Retinal pigment epithelial cell (primary cell): ENCODE results near the gene PTPRR.

Experiments
- DNase-seq: peaks from one replicate; pipeline ENCODE4 v3.0.0-alpha.2; 2010; ENCODE audit warnings: low read depth
- H3K4me3 ChIP-seq: 2 replicates; pipeline ENCODE4 v1.5.1; 2011; ENCODE audit warnings: mild to moderate bottlenecking, low read length, control low read depth, moderate library complexity
- CTCF ChIP-seq: conservative IDR thresholded peaks from 2 replicates; pipeline ENCODE4 v1.5.1; 2011; ENCODE audit warnings: low read depth, low read length, control low read depth, inconsistent platforms

PTPRR gene

GRCh38 chr12:70615174-70615866 is 305.2 kb downstream of the PTPRR start:
- DNase-seq = no peak
- TF ChIP-seq CTCF = no peak
- H3K4me3 ChIP-seq = no peak overlapping the region

- no peak for DNase-seq
- no peak for TF ChIP-seq CTCF
- H3K4me3 ChIP-seq = peak overlapping the region; percentile 60
Observed at GRCh38 chr12:70609739-70610491, 310.6 kb downstream of the PTPRR start.

- no peak for DNase-seq
- H3K4me3 ChIP-seq = peak overlapping the region; percentile 60
- TF ChIP-seq CTCF = no peak
Observed at GRCh38 chr12:70609203-70609602, 311.3 kb downstream of the PTPRR start.

DNA sequence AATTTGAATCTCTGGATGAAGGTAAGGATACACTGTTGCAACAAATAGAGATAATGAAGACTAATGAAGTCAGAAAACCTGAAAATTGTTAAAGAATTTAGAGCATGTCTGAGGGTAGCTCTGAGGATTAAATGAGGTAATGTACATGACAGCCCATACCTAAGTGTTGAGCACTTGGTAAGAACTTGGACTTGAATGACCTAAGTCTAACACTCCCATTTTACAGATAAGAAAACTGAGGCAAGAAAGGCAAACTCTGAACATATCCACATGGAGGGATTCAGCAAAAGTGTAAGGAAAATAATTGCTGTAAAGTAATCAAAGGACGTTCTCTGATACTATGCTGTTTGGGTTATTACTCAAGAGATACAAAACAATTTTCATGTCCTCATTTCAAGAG is 312.4 kb downstream of the PTPRR start:
- DNase-seq = no peak
- peak overlapping the region; percentile 2 for H3K4me3 ChIP-seq
- TF ChIP-seq CTCF = no peak

DNA sequence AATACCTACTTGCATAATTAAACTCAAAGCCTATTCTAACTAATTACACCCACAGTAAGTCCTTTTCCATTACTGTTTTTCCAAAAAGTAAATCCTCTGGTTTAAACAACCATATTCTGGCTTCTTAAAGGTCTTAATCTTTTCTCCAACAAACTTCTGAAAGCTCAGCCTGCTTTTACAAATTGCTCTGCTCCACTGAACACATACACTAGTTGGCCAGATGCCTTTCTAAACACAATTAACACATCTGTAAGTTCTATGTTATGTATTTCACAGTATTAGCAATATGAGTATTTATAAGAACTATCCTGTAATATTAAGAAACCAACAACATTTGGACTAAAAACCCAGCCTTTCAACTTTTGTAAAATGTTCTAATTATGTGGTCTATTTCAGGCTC is 313.4 kb downstream of the PTPRR start:
- TF ChIP-seq CTCF = no peak
- peak; percentile 79 for DNase-seq
- H3K4me3 ChIP-seq = peak overlapping the region; percentile 31

GRCh38 chr12:70605976-70606375 is 314.6 kb downstream of the PTPRR start:
- H3K4me3 ChIP-seq = peak overlapping the region; percentile 31
- TF ChIP-seq CTCF = no peak
- DNase-seq = peak; percentile 78

- no peak for TF ChIP-seq CTCF
- DNase-seq = no peak
- H3K4me3 ChIP-seq = no peak overlapping the region
Observed at GRCh38 chr12:70604662-70605061, 315.9 kb downstream of the PTPRR start.
